GM12872 (cell line): ENCODE results near the gene NHSL2.

Experiments
- CTCF ChIP-seq: IDR thresholded peaks from 3 replicates; pipeline ENCODE4 v1.5.1; 2011; ENCODE audit warnings: low read depth, mild to moderate bottlenecking, low read length, moderate library complexity; ENCODE audit not compliant: insufficient read depth

NHSL2 gene

DNA sequence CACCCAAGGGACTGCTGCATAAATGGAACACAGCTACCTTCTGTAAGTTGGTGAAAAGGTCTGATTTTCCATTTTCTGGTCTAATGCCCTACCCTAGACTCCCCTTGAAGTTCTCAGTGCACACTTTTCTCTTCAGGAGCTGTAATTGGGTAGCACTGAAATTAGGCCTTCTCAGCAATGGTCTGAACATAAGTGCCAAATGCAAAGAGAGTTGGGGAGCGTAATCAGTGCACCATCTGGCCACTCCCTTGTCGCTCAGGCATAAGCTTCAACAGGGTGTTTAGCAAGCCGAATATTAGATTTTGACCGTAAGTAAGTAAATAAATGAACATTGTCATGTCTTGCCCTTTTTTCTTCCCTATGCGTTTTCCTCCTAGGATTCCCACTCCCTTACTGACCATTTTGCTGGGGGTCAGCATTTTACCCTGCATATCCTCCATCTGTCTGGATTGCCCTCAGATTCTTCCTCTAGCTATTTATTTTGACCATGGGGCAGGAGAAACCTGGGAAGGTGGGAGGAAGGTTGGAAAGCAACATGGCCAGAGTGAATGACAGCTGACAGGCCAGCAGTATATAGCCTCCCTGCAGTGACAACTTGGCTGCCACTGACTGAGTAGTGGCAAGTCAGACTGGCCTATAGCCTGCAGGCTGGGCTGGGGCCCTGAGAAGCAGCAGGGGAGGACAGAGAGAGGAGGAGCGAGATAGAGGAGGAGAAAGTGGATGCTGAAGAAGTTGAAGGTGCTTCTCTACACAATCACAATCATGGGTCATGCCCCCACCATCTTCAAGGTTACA is 2.7 kb downstream of the NHSL2 start:
- no peak for TF ChIP-seq CTCF

DNA sequence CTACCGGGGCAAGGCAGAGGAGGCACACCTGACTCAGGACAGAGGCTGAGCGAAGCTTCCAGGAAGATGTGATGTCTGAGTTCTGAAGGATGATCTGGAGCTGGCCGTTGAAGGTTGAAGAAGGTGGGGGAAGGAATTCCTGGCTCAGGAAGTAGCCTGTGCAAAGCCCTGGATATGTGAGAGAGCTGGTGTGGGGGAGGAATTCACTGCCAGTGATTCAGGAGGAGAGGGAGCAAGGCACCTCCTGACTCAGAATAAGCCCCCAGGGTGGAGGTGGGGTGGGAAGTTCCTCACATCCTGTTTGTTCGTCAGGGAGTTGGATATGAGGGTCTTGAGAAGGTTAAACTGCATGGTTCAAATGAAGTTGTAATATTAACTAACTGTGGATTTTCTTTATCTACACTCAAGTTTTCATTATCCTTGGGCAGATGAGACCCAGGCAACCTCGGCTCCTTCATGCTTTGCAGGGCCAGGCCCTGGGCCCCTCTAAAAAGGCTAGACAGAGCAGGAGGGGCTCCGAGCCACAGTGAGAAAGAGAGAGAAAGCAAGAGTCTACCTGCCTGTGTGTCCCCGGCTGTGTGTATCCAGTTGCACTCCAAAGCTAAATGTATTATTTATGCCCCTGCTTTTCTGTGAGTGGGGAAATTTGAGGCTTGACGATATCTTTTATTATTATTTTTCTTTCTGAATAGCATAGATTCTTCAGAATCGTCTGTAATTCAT is 7.1 kb downstream of the NHSL2 start:
- TF ChIP-seq CTCF: no peak

DNA sequence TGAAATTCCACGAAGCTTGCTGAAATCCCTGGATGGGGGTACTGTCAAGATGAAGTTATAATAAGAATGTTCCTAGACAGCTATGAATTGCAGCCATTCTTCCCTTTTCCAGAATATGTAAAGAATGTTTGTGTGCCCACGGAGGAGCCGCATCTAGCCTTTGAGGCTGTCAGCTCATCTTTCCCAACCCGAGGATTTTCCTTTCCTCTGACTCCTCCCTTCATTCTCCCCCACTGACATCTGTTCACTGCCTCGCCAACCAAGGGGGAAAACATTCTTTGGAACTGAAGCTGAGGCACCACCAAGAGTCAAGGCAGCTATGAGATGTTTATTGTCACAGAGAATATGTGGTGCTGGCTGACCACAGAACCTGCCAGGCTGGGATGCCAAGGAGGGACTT is 8.8 kb downstream of the NHSL2 start:
- no peak for TF ChIP-seq CTCF

DNA sequence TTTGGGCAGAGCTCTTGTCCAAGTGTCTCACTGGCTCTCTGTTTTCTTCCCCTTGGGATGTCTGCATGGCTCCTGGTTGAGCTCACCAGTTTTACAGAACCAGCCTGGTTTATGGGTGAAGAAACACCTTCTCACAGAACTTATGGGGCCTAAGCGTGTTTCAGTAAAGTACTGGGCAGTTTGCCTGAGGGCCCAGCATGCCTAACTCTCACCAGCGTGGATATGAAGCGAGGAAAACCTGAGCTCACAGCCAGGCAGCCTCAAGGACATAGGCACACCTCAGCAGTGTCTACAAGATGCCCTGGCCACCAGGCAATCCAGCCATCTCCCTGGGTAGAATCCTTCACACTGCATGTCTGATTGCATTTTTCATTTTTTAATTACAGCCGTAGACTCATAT is 9.2 kb downstream of the NHSL2 start:
- TF ChIP-seq CTCF: no peak

- TF ChIP-seq CTCF: no peak
These were observed 12.0 kb downstream of the NHSL2 start for GRCh38 chrX:71922686-71923085.

GRCh38 chrX:71923516-71923915 is 12.9 kb downstream of the NHSL2 start:
- no peak for TF ChIP-seq CTCF

DNA sequence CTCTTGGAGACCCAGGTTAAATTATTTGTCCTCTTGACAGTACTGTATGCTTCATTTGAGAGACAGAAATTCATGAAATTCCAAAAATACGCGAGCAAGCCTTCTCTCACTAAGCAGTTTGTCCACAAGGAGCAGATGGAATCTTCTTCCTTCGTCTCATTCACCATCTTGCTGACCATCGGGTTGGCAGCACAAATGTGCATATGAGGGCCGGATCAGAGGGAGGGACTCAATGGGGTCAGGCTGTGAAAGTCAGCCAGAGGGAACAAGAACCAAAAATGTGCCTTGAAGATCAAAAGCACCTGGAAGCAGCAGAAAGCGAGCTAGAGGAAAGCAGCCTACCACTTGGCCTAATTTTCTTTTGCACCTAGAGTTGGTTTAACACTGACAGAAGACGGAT is 16.4 kb downstream of the NHSL2 start:
- no peak for TF ChIP-seq CTCF
